K562 (cell line): Measurements from ENCODE around the gene ADGRG1. TPM values are rescaled to one million over a fixed set of nuclear protein-coding genes. Genes with fewer than 3 reads are reported as not detected.

Experiments
- ATAC-seq: fragments of 200-7000 bp; cut with Tn5 transposase; 3 replicates; pipeline ENCODE4 v1.9.1; 2020; ENCODE audit warnings: moderate library complexity
- BruUV-seq: library from RNA; stranded (reverse); fragments of 400-500 nt; replicated peaks from 2 replicates; lab custom pipeline; 2021; lab: Mats Ljungman, UMichigan
- CTCF ChIA-PET: fragments of 300-600 bp; formaldehyde crosslinking; extraction: SDS; loops from one replicate; lab custom pipeline; 2021; ENCODE audit warnings: low intra/inter-chr PET ratio; lab: Yijun Ruan, JAX
- POLR2A ChIA-PET: fragments of 300-600, 350-650 bp; sonication (Branson Sonifier 250); formaldehyde crosslinking; extraction: SDS; loops from one replicate; lab custom pipeline; 2021; ENCODE audit warnings: antibody characterized with exemption, inconsistent platforms; lab: Yijun Ruan, JAX
- DNase-seq, 4 experiments: peaks; one replicate each; pipeline versions ENCODE4 v3.0.0 to v3.0.0-alpha.2; 2011 to 2018; ENCODE audit warnings: low spot score in 3 of 4, mixed read lengths in 3 of 4; ENCODE audit errors: extremely low read depth in 1 of 4
- FAIRE-seq: peaks from 2 replicates; lab custom pipeline; 2011; peaks lifted over from hg19 to GRCh38; lab: Jason Lieb, UNC
- H2AFZ ChIP-seq: 2 replicates; pipeline ENCODE4 v1.6.0; 2011; ENCODE audit warnings: low read depth, low read length, control low read depth, inconsistent platforms
- H3K27ac ChIP-seq: fragments of 200-600 bp; 3 replicates; pipeline ENCODE4 v1.8.0; 2011; ENCODE audit warnings: low read depth, mild to moderate bottlenecking, control low read depth, inconsistent platforms, low read length, moderate library complexity, mixed read lengths; ENCODE audit errors: extremely low read depth
- H3K27me3 ChIP-seq, 2 experiments: fragments of 300-600 bp in 1 of 2; 2 replicates in 1 of 2; 3 replicates in 1 of 2; pipeline versions ENCODE4 v1.6.0 to v1.8.0; 2011; ENCODE audit warnings: inconsistent platforms in 2 of 2, low read length in 2 of 2, mild to moderate bottlenecking in 1 of 2, mixed read lengths in 1 of 2, moderate library complexity in 1 of 2; ENCODE audit not compliant: control insufficient read depth in 2 of 2, insufficient read depth in 2 of 2
- H3K36me3 ChIP-seq: fragments of 300-600 bp; 3 replicates; pipeline ENCODE4 v1.8.0; 2011; ENCODE audit warnings: mild to moderate bottlenecking, low read length, inconsistent platforms; ENCODE audit not compliant: control insufficient read depth, insufficient read depth
- H3K4me1 ChIP-seq, 2 experiments: fragments of 200-600 bp in 1 of 2; replicated peaks in 1 of 2; 2 replicates in 1 of 2; 3 replicates in 1 of 2; pipeline versions ENCODE4 v1.5.1 to v1.8.0; 2011; ENCODE audit warnings: inconsistent platforms in 2 of 2, low read length in 2 of 2, mild to moderate bottlenecking in 1 of 2, mixed read lengths in 1 of 2, moderate library complexity in 1 of 2; ENCODE audit not compliant: control insufficient read depth in 2 of 2, insufficient read depth in 2 of 2
- H3K4me2 ChIP-seq: 2 replicates; pipeline ENCODE4 v1.6.1; 2011; ENCODE audit warnings: low read length, control low read depth, inconsistent platforms, mixed read lengths; ENCODE audit not compliant: insufficient read depth
- H3K4me3 ChIP-seq: fragments of 200-600 bp; sonication (generic), shearing (Covaris generic); 2 replicates; pipeline ENCODE4 v1.5.1; 2016; ENCODE audit warnings: control low read depth, inconsistent platforms
- H3K79me2 ChIP-seq: fragments of 200-600 bp; 3 replicates; pipeline ENCODE4 v1.8.0; 2011; ENCODE audit warnings: low read length, inconsistent platforms; ENCODE audit not compliant: control insufficient read depth, insufficient read depth
- H3K9ac ChIP-seq, 2 experiments: 2 replicates each; pipeline versions ENCODE4 v1.6.0 to v1.6.1; 2011; ENCODE audit warnings: low read depth in 2 of 2, low read length in 2 of 2, control low read depth in 1 of 2, inconsistent platforms in 1 of 2, mild to moderate bottlenecking in 1 of 2, mixed read lengths in 1 of 2; ENCODE audit not compliant: insufficient read depth in 1 of 2
- H3K9me1 ChIP-seq: one replicate; pipeline ENCODE4 v1.6.0; 2011; ENCODE audit warnings: inconsistent platforms, mild to moderate bottlenecking, low read length, moderate library complexity; ENCODE audit not compliant: control insufficient read depth, insufficient read depth
- H3K9me3 ChIP-seq: replicated peaks from 2 replicates; pipeline ENCODE4 v1.5.1; 2011; ENCODE audit warnings: low read depth, low read length, inconsistent platforms; ENCODE audit not compliant: control insufficient read depth, insufficient read depth
- H4K20me1 ChIP-seq: replicated peaks from 2 replicates; pipeline ENCODE4 v1.6.1; 2011; ENCODE audit warnings: low read length, inconsistent platforms, mixed read lengths; ENCODE audit not compliant: control insufficient read depth, insufficient read depth
- CBFA2T2 ChIP-seq: fragments of 450-650 bp; conservative IDR thresholded peaks from 2 replicates; pipeline ENCODE4 v1.6.1; 2017; ENCODE audit warnings: mild to moderate bottlenecking
- EHMT2 ChIP-seq: fragments of 450-650 bp; IDR thresholded peaks from 2 replicates; pipeline ENCODE4 v1.6.1; 2018; ENCODE audit warnings: antibody characterized with exemption
- ELF1 ChIP-seq: fragments of 200-800 bp; sonication (Bioruptor generic); IDR thresholded peaks from 2 replicates; pipeline ENCODE4 v1.6.1; 2016; ENCODE audit warnings: missing genetic modification characterization, missing compliant biosample characterization
- NONO ChIP-seq, 2 experiments: fragments of 200-400 bp in 1 of 2; fragments of 450-650 bp in 1 of 2; formaldehyde crosslinking in 1 of 2; IDR thresholded peaks; 2 replicates each; pipeline ENCODE4 v1.6.1; 2017; ENCODE audit warnings: low read depth in 2 of 2, mild to moderate bottlenecking in 2 of 2, moderate library complexity in 2 of 2, low read length in 1 of 2
- RAD51 ChIP-seq: fragments of 450-650 bp; IDR thresholded peaks from 2 replicates; pipeline ENCODE4 v1.7.1; 2016; ENCODE audit warnings: low read depth, mild to moderate bottlenecking, borderline replicate concordance
- SP1 ChIP-seq: sonication (generic); formaldehyde crosslinking; IDR thresholded peaks from 2 replicates; pipeline ENCODE4 v1.8.1; 2022; ENCODE audit warnings: mild to moderate bottlenecking, missing genetic modification reagents
- ZNF143 ChIP-seq: sonication (generic); formaldehyde crosslinking; IDR thresholded peaks from 2 replicates; pipeline ENCODE4 v1.9.0; 2022; ENCODE audit warnings: mild to moderate bottlenecking, missing genetic modification reagents
- WGBS: fragments of 100-300 bp; shearing (Covaris generic); methylation state at CpG from one replicate; pipeline ENCODE4 v1.1.6; 2016; ENCODE audit warnings: low coverage, mixed read lengths; ENCODE audit not compliant: insufficient coverage; ENCODE audit errors: missing lambda C conversion rate; 5-methylcytosine and 5-hydroxymethylcytosine counted together
- in situ Hi-C: fragments of 300-500 bp; cut with MboI; formaldehyde crosslinking; loops from 4 replicates; pipeline ENCODE4 v1.15.0; 2018; ENCODE audit warnings: inconsistent platforms, mixed read lengths
- intact Hi-C: fragments of 100-400 bp; cut with micrococcal nuclease; formaldehyde crosslinking; loops from 2 replicates; pipeline ENCODE4 v1.14.2; 2022
- polyA plus RNA-seq, 8 experiments: library from polyadenylated mRNA; depleted of rRNA in 4 of 8; stranded (reverse) in 5 of 8; unstranded in 3 of 8; fragments of >200 nt; fragmentation: Nextera tagmentation in 2 of 8; fragmentation: Illumina TruSeq in 1 of 8; extraction: Ambion mirVana in 2 of 8; extraction: Trizol in 1 of 8; gene quantifications; 2 replicates each; pipeline versions ENCODE4 v1.2.1 to v1.2.3, GENCODE V29; 2011 to 2014; ENCODE audit warnings: inconsistent platforms in 1 of 8, missing spikeins in 1 of 8
- total RNA-seq, 7 experiments: library from RNA; depleted of rRNA in 6 of 7; stranded (reverse); fragments of >200 nt in 6 of 7; fragmentation: Illumina TruSeq in 2 of 7; extraction: Trizol in 2 of 7; gene quantifications; 2 replicates each; pipeline versions ENCODE4 v1.2.1 to v1.2.3, GENCODE V29; 2011 to 2021; ENCODE audit warnings: low replicate concordance in 1 of 7
- TF ChIP-seq, protein P1 (sequence below): sonication (generic); formaldehyde crosslinking; IDR thresholded peaks from 2 replicates; pipeline ENCODE4 v1.8.1; 2023; ENCODE audit warnings: mild to moderate bottlenecking, missing genetic modification reagents
- TF ChIP-seq, protein P2 (sequence below): fragments of 250-450 bp; sonication (Bioruptor Pico); IDR thresholded peaks from 2 replicates; pipeline ENCODE4 v1.8.0; 2022; ENCODE audit warnings: moderate library complexity, mild to moderate bottlenecking, inconsistent platforms

Gene ADGRG1
- total and polyA plus RNA-seq, 9 of the 15 experiments (the other 6 are each of a cell fraction or from before 2014, with no cell fraction given) = 0.04 to 0.31 (median 0.16) TPM; not detected in 6

DNA sequence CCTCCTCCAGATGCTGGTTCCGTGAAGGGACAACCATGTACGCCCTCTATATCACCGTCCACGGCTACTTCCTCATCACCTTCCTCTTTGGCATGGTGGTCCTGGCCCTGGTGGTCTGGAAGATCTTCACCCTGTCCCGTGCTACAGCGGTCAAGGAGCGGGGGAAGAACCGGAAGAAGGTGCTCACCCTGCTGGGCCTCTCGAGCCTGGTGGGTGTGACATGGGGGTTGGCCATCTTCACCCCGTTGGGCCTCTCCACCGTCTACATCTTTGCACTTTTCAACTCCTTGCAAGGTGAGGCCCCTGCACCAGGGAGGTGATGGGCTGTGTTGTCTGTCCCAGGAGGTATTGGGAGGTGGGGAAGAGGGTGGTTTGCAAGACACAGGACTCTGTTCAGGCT is 57.2 kb downstream of the ADGRG1 start:
- ATAC-seq (no peak), DNase-seq (no peak), FAIRE-seq (no peak)
- peaks cover 43 to 45% of the 10 kb centered on the region in 2 experiments for H3K4me1 ChIP-seq
- no peaks in the 10 kb centered on the region for H3K9me3 ChIP-seq
- no peaks in the 10 kb centered on the region for H3K27me3 ChIP-seq
- in situ Hi-C loops = no loop called here
- H3K36me3 ChIP-seq = no peaks in the 10 kb centered on the region
- H4K20me1 ChIP-seq = no peaks in the 10 kb centered on the region
- CTCF ChIA-PET = no interaction called here
- intact Hi-C loops = no loop called here
- no peak overlapping the region for H3K4me3 ChIP-seq
- WGBS = 79% methylated on average over 11 of the region's 11 CpGs
- no peak overlapping the region for H2AFZ ChIP-seq
- no peak overlapping the region for H3K4me2 ChIP-seq
- POLR2A ChIA-PET = interaction anchor here (0.5 to 2.4 kb wide), 2 partner anchors 8 to 9 kb away, joined by 4 to 8 read pairs; no protein-coding TSS in a partner anchor
- TF ChIP-seq, protein P1, sequence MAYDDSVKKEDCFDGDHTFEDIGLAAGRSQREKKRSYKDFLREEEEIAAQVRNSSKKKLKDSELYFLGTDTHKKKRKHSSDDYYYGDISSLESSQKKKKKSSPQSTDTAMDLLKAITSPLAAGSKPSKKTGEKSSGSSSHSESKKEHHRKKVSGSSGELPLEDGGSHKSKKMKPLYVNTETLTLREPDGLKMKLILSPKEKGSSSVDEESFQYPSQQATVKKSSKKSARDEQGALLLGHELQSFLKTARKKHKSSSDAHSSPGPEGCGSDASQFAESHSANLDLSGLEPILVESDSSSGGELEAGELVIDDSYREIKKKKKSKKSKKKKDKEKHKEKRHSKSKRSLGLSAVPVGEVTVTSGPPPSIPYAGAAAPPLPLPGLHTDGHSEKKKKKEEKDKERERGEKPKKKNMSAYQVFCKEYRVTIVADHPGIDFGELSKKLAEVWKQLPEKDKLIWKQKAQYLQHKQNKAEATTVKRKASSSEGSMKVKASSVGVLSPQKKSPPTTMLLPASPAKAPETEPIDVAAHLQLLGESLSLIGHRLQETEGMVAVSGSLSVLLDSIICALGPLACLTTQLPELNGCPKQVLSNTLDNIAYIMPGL (CRISPR knock-in tag) = no peak
- TF ChIP-seq NONO (IDR thresholded peaks at IDR 0.05; ENCODE audit: low read depth in 2 of 2, low read length in 1 of 2) = no peak
- H3K27ac ChIP-seq = no peak overlapping the region
- no TSS peak for BruUV-seq
- H3K9me1 ChIP-seq = peaks cover 8% of the 10 kb centered on the region
- no peaks in the 10 kb centered on the region for H3K79me2 ChIP-seq
- H3K9ac ChIP-seq = no peak overlapping the region

DNA sequence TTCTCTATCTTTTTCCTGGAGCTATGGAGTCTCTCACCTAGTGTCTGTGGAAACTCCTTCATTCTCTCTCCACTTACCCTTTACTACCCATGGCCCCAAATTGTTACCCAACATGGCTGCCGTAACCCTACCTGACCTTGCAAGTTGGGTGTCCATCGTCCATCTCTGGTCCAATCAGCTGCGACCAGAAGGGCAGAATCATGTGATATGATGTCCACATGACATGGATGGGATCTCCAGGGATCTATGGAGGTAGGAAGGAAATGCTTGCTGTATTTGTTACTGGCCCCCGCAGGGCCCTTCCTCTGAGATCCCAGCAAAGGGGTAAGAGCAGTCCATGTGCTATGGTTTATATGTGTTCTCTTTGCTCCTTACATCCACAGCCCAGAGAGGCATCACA is 58.1 kb downstream of the ADGRG1 start:
- DNase-seq (no peak), FAIRE-seq (no peak), ATAC-seq (no peak)
- no peak overlapping the region for H3K4me2 ChIP-seq
- peaks cover 8% of the 10 kb centered on the region for H3K9me1 ChIP-seq
- H4K20me1 ChIP-seq = no peaks in the 10 kb centered on the region
- ChIA-PET CTCF (no interaction called here), POLR2A (interaction anchor here (0.7 to 2.4 kb wide), 4 partner anchors 10 to 14 kb away, joined by 3 to 8 read pairs (median 4); no protein-coding TSS in a partner anchor)
- intact Hi-C loops (no loop called here), in situ Hi-C loops (no loop called here)
- no peak overlapping the region for H3K4me3 ChIP-seq
- no peaks in the 10 kb centered on the region for H3K27me3 ChIP-seq
- H3K9ac ChIP-seq = no peak overlapping the region
- H3K79me2 ChIP-seq = no peaks in the 10 kb centered on the region
- 65% methylated on average over 4 of the region's 4 CpGs for whole genome bisulfite sequencing
- BruUV-seq = no TSS peak
- no peaks in the 10 kb centered on the region for H3K36me3 ChIP-seq
- H3K27ac ChIP-seq = no peak overlapping the region
- H3K4me1 ChIP-seq = peaks cover 52 to 54% of the 10 kb centered on the region in 2 experiments
- peak overlapping the region; percentile 38; the same call in 1 of the 2 replicates for H2AFZ ChIP-seq
- H3K9me3 ChIP-seq = no peaks in the 10 kb centered on the region
- TF ChIP-seq ELF1 (tag) (0 out of 2 replicates have a peak, but pooled peaks have one; percentile 22), CBFA2T2 (peak; percentile 44), RAD51 (peak; percentile 89), SP1 (no peak), ZNF143 (CRISPR knock-in tag) (no peak), EHMT2 (no peak)
- TF ChIP-seq, protein P2, sequence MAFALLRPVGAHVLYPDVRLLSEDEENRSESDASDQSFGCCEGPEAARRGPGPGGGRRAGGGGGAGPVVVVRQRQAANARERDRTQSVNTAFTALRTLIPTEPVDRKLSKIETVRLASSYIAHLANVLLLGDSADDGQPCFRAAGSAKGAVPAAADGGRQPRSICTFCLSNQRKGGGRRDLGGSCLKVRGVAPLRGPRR = no peak
